Activated CD4-positive, CD25-positive, alpha-beta regulatory T cell treated with anti-CD3 and anti-CD28 coated beads, Interleukin-2, amount 50 U/mL, for 16 hours (primary cell): ENCODE measurements around the gene TMX3.

Experiments used
- DNase-seq: peaks from one replicate; pipeline ENCODE4 v3.0.0-alpha.2; 2020; ENCODE audit warnings: low read depth, low spot score

Gene TMX3

GRCh38 chr18:68714712-68715496, at the start of gene TMX3:
Gene TMX3 (minus strand): TSS chr18:68715108. CDS start chr18:68714981, 127 bp downstream.
- DNase-seq: peak; percentile 80

GRCh38 chr18:68764016-68764415, 49.1 kb upstream of the TMX3 start:
- DNase-seq: no peak

GRCh38 chr18:68763083-68763482, 48.2 kb upstream of the TMX3 start:
- DNase-seq: no peak

GRCh38 chr18:68759308-68759707, 44.4 kb upstream of the TMX3 start:
- no peak for DNase-seq

- DNase-seq: no peak
Observed at GRCh38 chr18:68757126-68757525, 42.2 kb upstream of the TMX3 start.

GRCh38 chr18:68742206-68742605, 27.3 kb upstream of the TMX3 start:
- DNase-seq: no peak

GRCh38 chr18:68740966-68741365, 26.1 kb upstream of the TMX3 start:
- no peak for DNase-seq

GRCh38 chr18:68739462-68739861, 24.6 kb upstream of the TMX3 start:
- no peak for DNase-seq

- DNase-seq: no peak
Observed at GRCh38 chr18:68738564-68738963, 23.7 kb upstream of the TMX3 start.

GRCh38 chr18:68735483-68736343, 20.8 kb upstream of the TMX3 start:
- DNase-seq: no peak

- DNase-seq: no peak
Observed at GRCh38 chr18:68734308-68734707, 19.4 kb upstream of the TMX3 start.

- DNase-seq: no peak
Observed at GRCh38 chr18:68733707-68734106, 18.8 kb upstream of the TMX3 start.

GRCh38 chr18:68728081-68728700, 13.3 kb upstream of the TMX3 start:
- DNase-seq: no peak

GRCh38 chr18:68727506-68727905, 12.6 kb upstream of the TMX3 start:
- DNase-seq: no peak

- DNase-seq: no peak
Observed at GRCh38 chr18:68725346-68725745, 10.4 kb upstream of the TMX3 start.

- no peak for DNase-seq
Observed at GRCh38 chr18:68724021-68724420, 9.1 kb upstream of the TMX3 start.

GRCh38 chr18:68723539-68723938, 8.6 kb upstream of the TMX3 start:
- no peak for DNase-seq

- no peak for DNase-seq
Observed at GRCh38 chr18:68722821-68723220, 7.9 kb upstream of the TMX3 start.

- no peak for DNase-seq
Observed at GRCh38 chr18:68721681-68722583, 7.0 kb upstream of the TMX3 start.

GRCh38 chr18:68714366-68714711, 569 bp downstream of the TMX3 start:
- no peak for DNase-seq

GRCh38 chr18:68713796-68714195, 1.1 kb downstream of the TMX3 start:
- DNase-seq: no peak
